Stomach (tissue), 9 donors: ENCODE measurements around the gene ASCC2. TPM values are rescaled to one million over a fixed set of nuclear protein-coding genes. Genes with fewer than 3 reads are reported as not detected.
A peak's percentile ranks its signal among the peaks of the same experiment; 100 is the strongest.

ENCODE experiments used
- DNase-seq, 2 donors: peaks; one replicate each; pipeline versions ENCODE4 v3.0.0 to v3.0.0-alpha.2; 2013 to 2019
- H3K27ac ChIP-seq, 5 donors: fragments of 200-600 bp in 4 of 5; sonication (generic) in 4 of 5; one replicate each; pipeline ENCODE4 v1.5.1; 2013 to 2019; ENCODE audit warnings: mild to moderate bottlenecking in 1 of 5, moderate library complexity in 1 of 5
- H3K27me3 ChIP-seq, 3 donors: fragments of 200-600 bp; sonication (generic); one replicate each; pipeline ENCODE4 v1.5.1; 2017 to 2019; ENCODE audit warnings: mixed run types in 1 of 3
- H3K36me3 ChIP-seq, 4 donors: fragments of 200-600 bp; sonication (generic); 1 replicate in 3 of 4; 2 replicates in 1 of 4; pipeline ENCODE4 v1.5.1; 2016 to 2019
- H3K4me1 ChIP-seq, 4 donors: fragments of 200-600 bp; sonication (generic); one replicate each; pipeline ENCODE4 v1.5.1; 2016 to 2019
- H3K4me3 ChIP-seq, 4 donors: fragments of 200-600 bp; sonication (generic) in 3 of 4; one replicate each; pipeline ENCODE4 v1.5.1; 2016 to 2019; ENCODE audit warnings: mild to moderate bottlenecking in 1 of 4
- H3K9me3 ChIP-seq, 4 donors: fragments of 200-600 bp; sonication (generic); one replicate each; pipeline ENCODE4 v1.5.1; 2016 to 2019
- CTCF ChIP-seq, 7 experiments: fragments of 450-650 bp in 4 of 7; fragments of 200-600 bp in 3 of 7; sonication (generic) in 3 of 7; IDR thresholded peaks; one replicate each; pipeline ENCODE4 v1.5.1; 2016 to 2019; ENCODE audit warnings: antibody characterized with exemption in 7 of 7, control low read depth in 2 of 7, mild to moderate bottlenecking in 1 of 7
- EP300 ChIP-seq: sonication (generic); formaldehyde crosslinking; IDR thresholded peaks from one replicate; pipeline ENCODE4 v1.6.1; 2017; ENCODE audit warnings: antibody characterized with exemption
- POLR2A ChIP-seq, 4 donors: fragments of 450-650 bp; IDR thresholded peaks; one replicate each; pipeline ENCODE4 v1.6.1; 2016; ENCODE audit warnings: antibody characterized with exemption in 4 of 4, control low read depth in 2 of 4, mild to moderate bottlenecking in 1 of 4, moderate library complexity in 1 of 4
- POLR2AphosphoS5 ChIP-seq, 3 donors: sonication (generic); formaldehyde crosslinking; IDR thresholded peaks; one replicate each; pipeline ENCODE4 v1.6.1; 2016; ENCODE audit warnings: antibody characterized with exemption in 3 of 3
- WGBS, 5 donors: extraction: QIAGEN DNeasy Blood & Tissue Kit in 3 of 5; methylation state at CpG; one replicate each; pipeline versions ENCODE4 v1.1.5 to v1.1.7; 2013 to 2018; 5-methylcytosine and 5-hydroxymethylcytosine counted together
- intact Hi-C: fragments of 100-400 bp; cut with DNase I; formaldehyde crosslinking; loops from one replicate; pipeline ENCODE4 v1.15.1; 2023; ENCODE audit warnings: low total_unique reads
- polyA plus RNA-seq, 3 donors: library from polyadenylated mRNA; stranded (reverse); fragments of 200-250 nt; gene quantifications; one replicate each; pipeline ENCODE4 v1.2.3, GENCODE V29; 2013
- total RNA-seq, 5 donors: library from RNA; depleted of rRNA; stranded (reverse); fragments of >200 nt; gene quantifications; one replicate each; pipeline versions ENCODE4 v1.1.0 to v1.2.3, GENCODE V29; 2014 to 2016
- donor health status: healthy with polysubstance abuse.
- donor health status: Bipolar disorder and iron deficiency.
- donor health status: healthy.

The ASCC2 gene
- total and polyA plus RNA-seq, 8 donors, result 39.7 to 129 (median 67.3) TPM

GRCh38 chr22:29801153-29801552 is 36.9 kb downstream of the ASCC2 start:
- 32 to 59% (median 51%) methylated on average over 5 of the region's 5 CpGs for WGBS, 5 donors
- Histone ChIP-seq H3K4me3 (no peak overlapping the region), H3K27me3 (no peaks in the 10 kb centered on the region), H3K36me3 (peaks cover 54 to 99% (median 84%) of the 10 kb centered on the region in 4 donors), H3K9me3 (no peaks in the 10 kb centered on the region), H3K4me1 (peaks cover 44 to 73% (median 56%) of the 10 kb centered on the region in 4 donors), H3K27ac (peak overlapping the region; percentile 69 to 89 (median 83))
- TF ChIP-seq EP300 (no peak), POLR2AphosphoS5 (IDR thresholded peaks at IDR 0.05) (peak in 1 of 3 donors; percentile 22), POLR2A (IDR thresholded peaks at IDR 0.05) (no peak)
- intact Hi-C loops, result no loop called here
- peak; percentile 58 to 67 for DNase-seq

GRCh38 chr22:29799217-29799680 is 38.8 kb downstream of the ASCC2 start:
- peak; percentile 90 to 95 for DNase-seq
- no peaks in the 10 kb centered on the region for H3K27me3 ChIP-seq
- peaks cover 44 to 61% (median 50%) of the 10 kb centered on the region in 4 donors for H3K4me1 ChIP-seq
- no peak overlapping the region for H3K4me3 ChIP-seq
- TF ChIP-seq POLR2A (IDR thresholded peaks at IDR 0.05) (no peak), POLR2AphosphoS5 (IDR thresholded peaks at IDR 0.05) (peak; percentile 17 to 95 (median 84))
- peaks cover 43 to 99% (median 84%) of the 10 kb centered on the region in 4 donors for H3K36me3 ChIP-seq
- H3K27ac ChIP-seq, result peak overlapping the region; percentile 69 to 89 (median 83)
- H3K9me3 ChIP-seq, result no peaks in the 10 kb centered on the region
- intact Hi-C loops, result no loop called here
- WGBS, 5 donors, result 16 to 43% (median 20%) methylated on average over 6 to 8 of the region's 8 CpGs

DNA sequence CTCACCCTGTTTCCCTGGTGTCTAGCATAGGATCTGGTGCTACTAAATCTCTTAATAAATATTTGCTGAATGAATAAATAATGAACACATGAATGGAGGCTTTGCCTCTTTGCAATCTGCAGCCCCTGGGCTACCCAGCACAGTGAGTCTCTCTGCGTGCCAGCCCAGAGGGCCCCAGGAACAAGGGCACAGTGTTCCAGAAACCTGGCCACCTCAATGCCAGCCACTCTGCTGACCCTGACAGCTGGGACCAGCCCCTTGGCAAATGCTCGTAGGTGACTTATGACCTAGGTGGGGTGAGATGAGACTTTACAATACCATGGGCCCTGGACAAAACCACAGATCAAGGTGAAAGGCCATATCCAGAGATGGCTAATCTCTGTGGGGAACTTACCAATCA is 39.3 kb downstream of the ASCC2 start:
- WGBS, 5 donors, result 26 to 64% (median 36%) methylated on average over 2 of the region's 2 CpGs
- Histone ChIP-seq H3K27me3 (no peaks in the 10 kb centered on the region), H3K27ac (peak overlapping the region; percentile 69 to 89 (median 83)), H3K9me3 (no peaks in the 10 kb centered on the region), H3K4me1 (peaks cover 44 to 61% (median 50%) of the 10 kb centered on the region in 4 donors), H3K4me3 (no peak overlapping the region), H3K36me3 (peaks cover 39 to 99% (median 84%) of the 10 kb centered on the region in 4 donors)
- intact Hi-C loops, result no loop called here
- no peak for TF ChIP-seq EP300
- no peak for TF ChIP-seq POLR2A (IDR thresholded peaks at IDR 0.05)
- peak in 1 of 2 donors; percentile 46 for DNase-seq

- no peak for DNase-seq
- H3K36me3 ChIP-seq, result peaks cover 39 to 99% (median 84%) of the 10 kb centered on the region in 4 donors
- H3K9me3 ChIP-seq, result no peaks in the 10 kb centered on the region
- H3K4me1 ChIP-seq, result peaks cover 44 to 61% (median 50%) of the 10 kb centered on the region in 4 donors
- TF ChIP-seq POLR2A (IDR thresholded peaks at IDR 0.05) (no peak), POLR2AphosphoS5 (IDR thresholded peaks at IDR 0.05) (no peak), CTCF (IDR thresholded peaks at IDR 0.05) (no peak), EP300 (no peak)
- no peak overlapping the region for H3K4me3 ChIP-seq
- intact Hi-C loops, result no loop called here
- WGBS, 5 donors, result 41 to 56% (median 53%) methylated on average over 6 of the region's 6 CpGs
- H3K27me3 ChIP-seq, result no peaks in the 10 kb centered on the region
- H3K27ac ChIP-seq, result peak overlapping the region; percentile 69 to 89 (median 83)
These were observed 39.8 kb downstream of the ASCC2 start for GRCh38 chr22:29798318-29798717.

DNA sequence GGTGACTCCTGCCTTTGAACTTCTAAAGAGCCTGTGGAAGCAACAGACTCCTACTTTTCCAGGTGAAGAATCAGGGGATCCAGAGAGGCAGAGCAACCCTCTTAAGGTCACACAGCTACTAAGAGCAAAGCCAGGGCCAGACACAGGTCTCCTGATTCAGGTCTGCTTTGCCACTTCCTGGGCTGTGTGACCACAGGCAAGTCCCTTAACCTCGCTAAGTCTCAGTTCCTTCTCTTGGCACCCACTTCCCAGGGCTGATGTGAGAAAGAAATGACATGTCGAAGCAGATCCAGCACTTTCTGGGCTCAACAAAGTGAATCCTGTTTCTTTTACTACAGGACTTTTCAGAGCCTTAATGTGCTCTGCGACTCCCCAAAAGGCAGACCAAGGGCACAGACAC is 40.7 kb downstream of the ASCC2 start:
- H3K4me3 ChIP-seq, result no peak overlapping the region
- WGBS, 5 donors, result 84 to 96% (median 87%) methylated on average over 3 of the region's 3 CpGs
- peaks cover 44 to 59% (median 50%) of the 10 kb centered on the region in 4 donors for H3K4me1 ChIP-seq
- H3K27me3 ChIP-seq, result no peaks in the 10 kb centered on the region
- no peaks in the 10 kb centered on the region for H3K9me3 ChIP-seq
- no peak for TF ChIP-seq POLR2AphosphoS5 (IDR thresholded peaks at IDR 0.05)
- TF ChIP-seq POLR2A (IDR thresholded peaks at IDR 0.05), result no peak
- no peak for TF ChIP-seq EP300
- no peak for TF ChIP-seq CTCF (IDR thresholded peaks at IDR 0.05)
- intact Hi-C loops, result no loop called here
- peaks cover 47 to 99% (median 84%) of the 10 kb centered on the region in 4 donors for H3K36me3 ChIP-seq
- peak overlapping the region in 3 of 5 donors; percentile 36 to 89 (median 88) for H3K27ac ChIP-seq
- DNase-seq, result no peak

DNA sequence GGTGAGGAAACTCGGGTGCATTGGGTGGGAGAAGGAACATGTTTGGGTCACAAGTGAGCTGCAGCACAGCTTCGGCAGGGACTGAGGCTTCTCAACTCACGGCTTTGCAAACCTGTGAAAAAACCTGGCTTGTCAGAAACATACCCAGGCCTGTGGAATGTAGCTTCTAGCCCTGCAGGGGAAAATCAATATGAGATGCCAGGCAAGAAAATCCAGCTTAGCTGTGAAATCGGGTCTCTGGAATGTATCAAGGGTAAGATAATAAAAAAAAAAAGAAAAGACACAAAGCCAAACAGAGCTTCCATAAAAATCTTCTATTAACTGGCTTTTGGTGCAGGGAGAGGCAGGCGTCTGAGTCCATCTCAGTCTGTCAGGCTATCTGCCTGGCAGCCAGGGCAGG is 42.4 kb downstream of the ASCC2 start:
- TF ChIP-seq CTCF (IDR thresholded peaks at IDR 0.05) (no peak), EP300 (no peak), POLR2AphosphoS5 (IDR thresholded peaks at IDR 0.05) (no peak), POLR2A (IDR thresholded peaks at IDR 0.05) (no peak)

More for the DNA sequence above, 42.4 kb downstream of the ASCC2 start:
- H3K4me1 ChIP-seq, result peaks cover 28 to 42% (median 36%) of the 10 kb centered on the region in 4 donors
- peaks cover 45 to 99% (median 85%) of the 10 kb centered on the region in 4 donors for H3K36me3 ChIP-seq
- 63 to 86% (median 81%) methylated on average over 5 of the region's 5 CpGs for WGBS, 5 donors
- no peak for DNase-seq
- H3K27ac ChIP-seq, result no peak overlapping the region
- intact Hi-C loops, result no loop called here
- no peaks in the 10 kb centered on the region for H3K9me3 ChIP-seq
- H3K27me3 ChIP-seq, result no peaks in the 10 kb centered on the region
- H3K4me3 ChIP-seq, result no peak overlapping the region
